GM12878 (cell line): Measurements from ENCODE around the gene ALPP. TPM values are rescaled to one million over a fixed set of nuclear protein-coding genes. Genes with fewer than 3 reads are reported as not detected.
"Not testable (repeated sequence)": the region's sequence is repeated elsewhere in the genome, so short reads cannot be mapped to it uniquely, and the experiment has no call there.

Experiments
- ATAC-seq: fragments of 200-7000 bp; cut with Tn5 transposase; 3 replicates; pipeline ENCODE4 v1.9.1; 2020; ENCODE audit warnings: mild to moderate bottlenecking, moderate library complexity
- BruUV-seq: library from RNA; stranded (reverse); fragments of 400-500 nt; replicated peaks from 2 replicates; lab custom pipeline; 2021; lab: Mats Ljungman, UMichigan
- CTCF ChIA-PET: fragments of 300-600 bp; sonication (Branson Sonifier 250); formaldehyde crosslinking; extraction: SDS; loops from one replicate; lab custom pipeline; 2021; ENCODE audit warnings: inconsistent platforms; lab: Yijun Ruan, JAX
- POLR2A ChIA-PET: fragments of 350-600 bp; formaldehyde crosslinking; extraction: SDS; loops from one replicate; lab custom pipeline; 2021; ENCODE audit warnings: inconsistent platforms; lab: Charles Lee
- RAD21 ChIA-PET: fragments of 300-600 bp; sonication (Branson Sonifier 250); formaldehyde crosslinking; loops from one replicate; lab custom pipeline; 2023; ENCODE audit warnings: antibody characterized with exemption; ENCODE audit not compliant: unreplicated experiment; lab: Charles Lee
- SMC1A ChIA-PET: fragments of 300-600 bp; sonication (Branson Sonifier 250); formaldehyde crosslinking; loops from one replicate; lab custom pipeline; 2023; ENCODE audit not compliant: unreplicated experiment, uncharacterized antibody; lab: Charles Lee
- DNase-seq: peaks from one replicate; pipeline ENCODE4 v3.0.0-alpha.2; 2011; ENCODE audit warnings: low read depth, low spot score
- FAIRE-seq: peaks from 3 replicates; lab custom pipeline; 2011; peaks lifted over from hg19 to GRCh38; lab: Jason Lieb, UNC
- H2AFZ ChIP-seq: 2 replicates; pipeline ENCODE4 v1.6.0; 2011; ENCODE audit warnings: low read depth, low read length, control low read depth; ENCODE audit not compliant: control insufficient read depth
- H3K27ac ChIP-seq: 2 replicates; pipeline ENCODE4 v1.5.1; 2011; ENCODE audit warnings: control low read depth; ENCODE audit not compliant: control insufficient read depth, insufficient read depth
- H3K27me3 ChIP-seq, 2 experiments: replicated peaks in 1 of 2; 2 replicates each; pipeline versions ENCODE4 v1.6.0 to v1.6.1; 2011; ENCODE audit warnings: low read length in 1 of 2; ENCODE audit not compliant: control insufficient read depth in 2 of 2, insufficient read depth in 2 of 2
- H3K36me3 ChIP-seq, 2 experiments: 2 replicates each; pipeline ENCODE4 v1.5.1; 2011; ENCODE audit warnings: low read length in 1 of 2; ENCODE audit not compliant: control insufficient read depth in 2 of 2, insufficient read depth in 2 of 2
- H3K4me1 ChIP-seq: 2 replicates; pipeline ENCODE4 v1.6.1; 2011; ENCODE audit warnings: mild to moderate bottlenecking, low read length, moderate library complexity, mixed read lengths; ENCODE audit not compliant: control insufficient read depth, insufficient read depth
- H3K4me2 ChIP-seq: 2 replicates; pipeline ENCODE4 v1.6.0; 2011; ENCODE audit warnings: control low read depth; ENCODE audit not compliant: control insufficient read depth, insufficient read depth
- H3K4me3 ChIP-seq: fragments of 200-600 bp; sonication (generic); 2 replicates; pipeline ENCODE4 v1.5.1; 2016
- H3K79me2 ChIP-seq: 2 replicates; pipeline ENCODE4 v1.6.0; 2011; ENCODE audit warnings: low read length; ENCODE audit not compliant: control insufficient read depth, insufficient read depth
- H3K9ac ChIP-seq: 2 replicates; pipeline ENCODE4 v1.8.0; 2011; ENCODE audit warnings: low read length, control low read depth, mixed read lengths; ENCODE audit not compliant: control insufficient read depth, insufficient read depth
- H3K9me3 ChIP-seq: replicated peaks from 3 replicates; pipeline ENCODE4 v1.5.1; 2011; ENCODE audit warnings: mild to moderate bottlenecking, low read length; ENCODE audit not compliant: control insufficient read depth, insufficient read depth
- H4K20me1 ChIP-seq: 2 replicates; pipeline ENCODE4 v1.6.0; 2011; ENCODE audit not compliant: control insufficient read depth, insufficient read depth
- NR2C2 ChIP-seq: IDR thresholded peaks from 2 replicates; pipeline ENCODE4 v1.6.1; 2011; ENCODE audit warnings: borderline replicate concordance, low read depth; ENCODE audit not compliant: control insufficient read depth, insufficient read length
- WGBS: methylation state at CpG from one replicate; pipeline ENCODE4 v1.1.6; 2016; ENCODE audit warnings: low lambda C conversion rate; ENCODE audit not compliant: insufficient replicate concordance, insufficient coverage; ENCODE audit errors: missing lambda C conversion rate; 5-methylcytosine and 5-hydroxymethylcytosine counted together
- in situ Hi-C: fragments of 300-500 bp; cut with MboI; formaldehyde crosslinking; loops from 9 replicates; pipeline ENCODE4 v1.14.3; 2018; ENCODE audit warnings: mixed read lengths
- intact Hi-C: fragments of 100-400 bp; cut with micrococcal nuclease; formaldehyde crosslinking; loops from one replicate; pipeline ENCODE4 v1.14.2; 2022; ENCODE audit not compliant: unreplicated experiment
- polyA plus RNA-seq, 11 experiments: library from polyadenylated mRNA; depleted of rRNA in 4 of 11; unstranded in 6 of 11; stranded (reverse) in 5 of 11; fragments of >200 nt; fragmentation: Nextera tagmentation in 4 of 11; fragmentation: Illumina TruSeq in 1 of 11; extraction: Ambion mirVana in 4 of 11; extraction: Trizol in 1 of 11; gene quantifications; 1 replicate in 1 of 11; 2 replicates in 10 of 11; pipeline versions ENCODE4 v1.2.1 to v1.2.3, GENCODE V29; 2011 to 2016; ENCODE audit warnings: inconsistent platforms in 2 of 11, missing spikeins in 2 of 11, low read depth in 1 of 11
- total RNA-seq, 4 experiments: library from RNA; depleted of rRNA in 3 of 4; stranded (reverse); fragments of >200 nt in 3 of 4; fragmentation: Illumina TruSeq in 1 of 4; extraction: Trizol in 1 of 4; gene quantifications; 2 replicates each; pipeline versions ENCODE4 v1.2.1 to v1.2.3, GENCODE V29; 2013 to 2021
- TF ChIP-seq, protein P1 (sequence below), 3 experiments: IDR thresholded peaks in 2 of 3; conservative IDR thresholded peaks in 1 of 3; 2 replicates each; pipeline ENCODE4 v1.5.1; 2011; ENCODE audit warnings: low read depth in 3 of 3, low read length in 3 of 3, mild to moderate bottlenecking in 3 of 3, control low read depth in 2 of 3, moderate library complexity in 2 of 3, inconsistent platforms in 1 of 3, mixed read lengths in 1 of 3; ENCODE audit not compliant: control insufficient read depth in 2 of 3, insufficient read depth in 1 of 3; ENCODE audit errors: extremely low read depth in 1 of 3

Gene ALPP
- total and polyA plus RNA-seq, 10 of the 15 experiments (the other 5 are each of a cell fraction or from before 2014, with no cell fraction given) = 0.21 TPM; not detected in 9

DNA sequence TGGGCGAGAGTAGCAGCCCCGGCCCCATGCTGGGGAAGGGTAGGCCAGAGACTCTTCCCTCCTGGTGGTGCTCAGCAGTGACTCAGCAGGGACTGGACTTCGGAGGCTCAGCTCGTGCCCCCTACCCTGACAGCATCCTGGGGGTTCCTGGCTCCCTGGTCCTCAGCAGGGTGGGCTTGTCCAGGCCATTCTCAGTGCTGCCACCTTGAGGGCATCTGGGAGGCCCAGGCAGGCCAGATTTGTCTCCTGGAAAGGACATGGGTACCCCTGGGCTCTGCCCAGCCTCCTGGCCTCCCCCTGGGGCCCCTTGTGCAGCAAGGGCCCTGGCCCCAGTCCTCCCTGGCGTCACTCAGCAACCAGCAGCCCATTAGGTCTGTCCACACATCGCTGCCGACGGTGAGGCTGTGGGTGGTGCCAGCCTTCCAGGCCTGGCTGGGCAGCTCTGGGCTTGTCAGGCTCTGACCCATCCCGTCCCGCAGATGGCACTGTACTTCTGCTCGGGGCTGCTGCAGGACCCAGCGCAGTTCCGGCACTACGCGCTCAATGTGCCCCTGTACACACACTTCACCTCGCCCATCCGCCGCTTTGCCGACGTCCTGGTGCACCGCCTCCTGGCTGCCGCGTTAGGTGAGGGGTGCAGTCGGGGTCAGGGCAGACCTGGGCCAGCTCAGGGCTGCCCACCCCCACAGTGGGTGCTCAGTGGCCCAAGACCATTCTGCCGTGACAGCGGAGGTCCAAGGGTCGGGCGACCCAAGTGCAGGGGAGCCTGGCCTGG lies 45.0 kb upstream of the ALPP start:
- no peak overlapping the region for H2AFZ ChIP-seq
- H3K9me3 ChIP-seq = no peaks in the 10 kb centered on the region
- no peak overlapping the region for H3K4me2 ChIP-seq
- ChIA-PET CTCF (no interaction called here), SMC1A (no interaction called here), POLR2A (no interaction called here), RAD21 (no interaction called here)
- intact Hi-C loops = loop anchor here (1.0 kb wide), 1 partner anchor 107 kb away; no protein-coding TSS in a partner anchor
- peaks cover under 1% of the 10 kb centered on the region; the same call in 1 of the 2 replicates for H3K4me1 ChIP-seq
- H3K27me3 ChIP-seq = no peaks in the 10 kb centered on the region
- DNase-seq = no peak
- FAIRE-seq = no peak
- H3K9ac ChIP-seq = no peak overlapping the region
- ATAC-seq = 0 out of 3 replicates have a peak, but pooled peaks have one; percentile 18
- in situ Hi-C loops = no loop called here
- H3K4me3 ChIP-seq = no peak overlapping the region
- TF ChIP-seq NR2C2 = no peak
- TF ChIP-seq, protein P1, sequence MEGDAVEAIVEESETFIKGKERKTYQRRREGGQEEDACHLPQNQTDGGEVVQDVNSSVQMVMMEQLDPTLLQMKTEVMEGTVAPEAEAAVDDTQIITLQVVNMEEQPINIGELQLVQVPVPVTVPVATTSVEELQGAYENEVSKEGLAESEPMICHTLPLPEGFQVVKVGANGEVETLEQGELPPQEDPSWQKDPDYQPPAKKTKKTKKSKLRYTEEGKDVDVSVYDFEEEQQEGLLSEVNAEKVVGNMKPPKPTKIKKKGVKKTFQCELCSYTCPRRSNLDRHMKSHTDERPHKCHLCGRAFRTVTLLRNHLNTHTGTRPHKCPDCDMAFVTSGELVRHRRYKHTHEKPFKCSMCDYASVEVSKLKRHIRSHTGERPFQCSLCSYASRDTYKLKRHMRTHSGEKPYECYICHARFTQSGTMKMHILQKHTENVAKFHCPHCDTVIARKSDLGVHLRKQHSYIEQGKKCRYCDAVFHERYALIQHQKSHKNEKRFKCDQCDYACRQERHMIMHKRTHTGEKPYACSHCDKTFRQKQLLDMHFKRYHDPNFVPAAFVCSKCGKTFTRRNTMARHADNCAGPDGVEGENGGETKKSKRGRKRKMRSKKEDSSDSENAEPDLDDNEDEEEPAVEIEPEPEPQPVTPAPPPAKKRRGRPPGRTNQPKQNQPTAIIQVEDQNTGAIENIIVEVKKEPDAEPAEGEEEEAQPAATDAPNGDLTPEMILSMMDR (IDR thresholded peaks at IDR 0.05 in 2 of 3, conservative IDR thresholded peaks at IDR 0.05 in 1 of 3; ENCODE audit: control insufficient read depth in 2 of 3, extremely low read depth in 1 of 3, insufficient read depth in 1 of 3, low read depth in 3 of 3, low read length in 3 of 3) = peak; percentile 15 to 37 (median 26); a peak in 3 of 6 replicates
- H3K27ac ChIP-seq = no peak overlapping the region
- H3K79me2 ChIP-seq = no peaks in the 10 kb centered on the region
- H4K20me1 ChIP-seq = no peaks in the 10 kb centered on the region
- 77% methylated on average over 27 of the region's 28 CpGs for WGBS
- H3K36me3 ChIP-seq = peaks cover 0 to 5% of the 10 kb centered on the region in 2 experiments; a peak in 2 of 4 replicates
- no TSS peak for BruUV-seq

DNA sequence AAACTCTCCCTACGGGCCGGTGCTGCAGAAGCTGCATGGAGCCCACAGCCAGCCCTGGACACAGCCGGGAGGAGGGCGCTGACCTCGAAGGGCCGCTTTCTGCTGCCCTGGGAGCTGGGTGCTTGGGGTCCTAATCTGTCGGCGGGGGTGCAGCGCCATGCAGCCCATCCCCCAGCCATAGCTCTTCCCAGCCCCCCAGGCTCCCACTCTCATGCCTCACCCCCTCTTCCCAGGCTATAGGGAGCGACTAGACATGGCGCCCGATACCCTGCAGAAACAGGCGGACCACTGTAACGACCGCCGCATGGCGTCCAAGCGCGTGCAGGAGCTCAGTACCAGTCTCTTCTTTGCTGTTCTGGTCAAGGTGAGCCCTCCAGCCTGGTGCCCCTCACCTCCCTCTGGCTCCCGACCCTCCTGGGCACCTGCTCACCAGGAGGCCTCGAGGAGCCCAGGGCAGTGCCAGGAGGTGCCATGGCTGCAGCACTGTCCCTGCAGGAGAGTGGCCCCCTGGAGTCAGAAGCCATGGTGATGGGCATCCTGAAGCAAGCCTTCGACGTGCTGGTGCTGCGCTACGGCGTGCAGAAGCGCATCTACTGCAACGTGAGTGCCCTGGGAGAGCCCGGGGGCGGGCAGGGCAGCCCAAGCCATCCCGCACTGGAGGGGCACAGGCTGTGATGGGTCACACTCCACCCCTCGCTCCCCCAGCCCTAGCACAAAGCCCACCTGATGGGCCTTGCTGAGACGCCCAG lies 44.2 kb upstream of the ALPP start:
- H4K20me1 ChIP-seq, RAD21 ChIA-PET, H3K27me3 ChIP-seq, H3K79me2 ChIP-seq, POLR2A ChIA-PET, H3K27ac ChIP-seq, H3K9ac ChIP-seq, SMC1A ChIA-PET, H3K4me3 ChIP-seq, in situ Hi-C loops, FAIRE-seq, DNase-seq, ATAC-seq, BruUV-seq, H3K9me3 ChIP-seq, H2AFZ ChIP-seq, intact Hi-C loops, H3K4me1 ChIP-seq, H3K4me2 ChIP-seq, H3K36me3 ChIP-seq: not testable (repeated sequence)
- WGBS = 85% methylated on average over 20 of the region's 33 CpGs
- CTCF ChIA-PET = interaction anchor here (1.3 kb wide), 1 partner anchor 103 kb away, joined by 3 read pairs; no protein-coding TSS in a partner anchor

DNA sequence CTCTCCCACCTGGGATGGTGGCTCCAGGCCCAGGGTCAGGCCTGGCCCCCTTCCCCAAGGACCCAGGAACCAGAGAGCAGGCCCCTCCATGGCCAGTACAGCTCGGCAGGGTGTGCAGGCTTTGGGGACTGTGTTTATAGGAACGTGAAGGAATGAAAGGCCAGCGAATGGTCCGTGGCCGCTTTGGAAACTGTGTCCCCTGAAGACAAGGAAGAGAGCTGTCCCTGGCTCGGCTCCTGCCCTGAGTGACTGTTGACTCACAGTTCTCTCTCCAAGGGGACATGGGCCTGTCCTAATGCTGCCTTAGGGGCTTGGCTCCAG lies 43.7 kb upstream of the ALPP start:
- RAD21 ChIA-PET, POLR2A ChIA-PET, H2AFZ ChIP-seq: not testable (repeated sequence)

More for the DNA sequence above, 43.7 kb upstream of the ALPP start:
- H3K9ac ChIP-seq, H3K36me3 ChIP-seq, in situ Hi-C loops, H3K4me1 ChIP-seq, FAIRE-seq, intact Hi-C loops, H3K4me2 ChIP-seq, H3K9me3 ChIP-seq, H3K27me3 ChIP-seq, H3K27ac ChIP-seq, H3K79me2 ChIP-seq, H4K20me1 ChIP-seq, H3K4me3 ChIP-seq, BruUV-seq, DNase-seq, ATAC-seq: not testable (repeated sequence)
- SMC1A ChIA-PET = interaction anchor here (0.8 kb wide), 1 partner anchor 56 kb away, joined by 3 read pairs; no protein-coding TSS in a partner anchor
- WGBS = 96% methylated on average over 5 of the region's 6 CpGs
- CTCF ChIA-PET = interaction anchor here (1.3 kb wide), 1 partner anchor 103 kb away, joined by 3 read pairs; no protein-coding TSS in a partner anchor
